AG04450 (cell line): ENCODE results near the gene FADS6. TPM values are rescaled to one million over a fixed set of nuclear protein-coding genes. Genes with fewer than 3 reads are reported as not detected.
"Not testable (repeated sequence)": the region's sequence is repeated elsewhere in the genome, so short reads cannot be mapped to it uniquely, and the experiment has no call there.

Source experiments
- CTCF ChIA-PET: fragments of 300-600, 350-600 bp; formaldehyde crosslinking; extraction: SDS; loops from one replicate; lab custom pipeline; 2022; ENCODE audit warnings: antibody characterized with exemption, inconsistent platforms; lab: Charles Lee
- POLR2A ChIA-PET: fragments of 350-600 bp; formaldehyde crosslinking; extraction: SDS; loops from one replicate; lab custom pipeline; 2021; ENCODE audit warnings: antibody characterized with exemption, inconsistent platforms; lab: Yijun Ruan, JAX
- DNase-seq: peaks from one replicate; pipeline ENCODE4 v3.0.0-alpha.2; 2011; ENCODE audit warnings: low read depth, low spot score
- H3K27ac ChIP-seq: one replicate; pipeline ENCODE4 v1.5.1; 2012; ENCODE audit warnings: low read depth, low read length, control low read depth
- H3K27me3 ChIP-seq: one replicate; pipeline ENCODE4 v1.6.0; 2012; ENCODE audit warnings: low read length; ENCODE audit not compliant: control insufficient read depth, insufficient read depth
- H3K4me3 ChIP-seq: 2 replicates; pipeline ENCODE4 v1.5.1; 2011; ENCODE audit warnings: mild to moderate bottlenecking, low read depth, low read length, control low read depth
- H3K9me3 ChIP-seq: 2 replicates; pipeline ENCODE4 v1.5.1; 2012; ENCODE audit warnings: low read length; ENCODE audit not compliant: control insufficient read depth, insufficient read depth
- polyA plus RNA-seq: library from polyadenylated mRNA; depleted of rRNA; stranded (reverse); fragments of >200 nt; gene quantifications from 2 replicates; pipeline ENCODE4 v1.2.3, GENCODE V29; 2011
- TF ChIP-seq, protein P1 (sequence below): IDR thresholded peaks from 2 replicates; pipeline ENCODE4 v1.5.1; 2011; ENCODE audit warnings: low read depth, low read length, control low read depth, inconsistent platforms

FADS6 gene
- polyA plus RNA-seq, 1 experiment = not detected

DNA sequence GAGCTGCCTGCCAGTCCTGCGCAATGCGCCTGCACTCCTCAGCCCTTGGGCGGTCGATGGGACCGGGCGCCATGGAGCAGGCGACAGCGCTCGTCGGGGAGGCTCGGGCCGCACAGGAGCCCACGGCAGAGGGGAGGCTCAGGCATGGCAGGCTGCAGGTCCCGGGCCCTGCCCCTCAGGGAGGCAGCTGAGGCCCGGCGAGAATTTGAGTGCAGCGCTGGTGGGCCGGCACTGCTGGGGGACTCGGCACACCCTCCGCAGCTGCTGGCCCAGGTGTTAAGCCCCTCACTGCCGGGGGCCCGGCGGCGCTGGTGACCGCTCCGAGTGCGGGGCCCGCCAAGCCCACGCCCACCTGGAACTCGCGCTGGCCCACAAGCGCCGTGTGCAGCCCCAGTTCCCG is 13.6 kb upstream of the FADS6 start:
- POLR2A ChIA-PET = no interaction called here
- CTCF ChIA-PET = no interaction called here
- Histone ChIP-seq H3K27ac (no peak overlapping the region), H3K27me3 (peaks cover 16% of the 10 kb centered on the region), H3K9me3 (no peaks in the 10 kb centered on the region), H3K4me3 (no peak overlapping the region)
- TF ChIP-seq, protein P1, sequence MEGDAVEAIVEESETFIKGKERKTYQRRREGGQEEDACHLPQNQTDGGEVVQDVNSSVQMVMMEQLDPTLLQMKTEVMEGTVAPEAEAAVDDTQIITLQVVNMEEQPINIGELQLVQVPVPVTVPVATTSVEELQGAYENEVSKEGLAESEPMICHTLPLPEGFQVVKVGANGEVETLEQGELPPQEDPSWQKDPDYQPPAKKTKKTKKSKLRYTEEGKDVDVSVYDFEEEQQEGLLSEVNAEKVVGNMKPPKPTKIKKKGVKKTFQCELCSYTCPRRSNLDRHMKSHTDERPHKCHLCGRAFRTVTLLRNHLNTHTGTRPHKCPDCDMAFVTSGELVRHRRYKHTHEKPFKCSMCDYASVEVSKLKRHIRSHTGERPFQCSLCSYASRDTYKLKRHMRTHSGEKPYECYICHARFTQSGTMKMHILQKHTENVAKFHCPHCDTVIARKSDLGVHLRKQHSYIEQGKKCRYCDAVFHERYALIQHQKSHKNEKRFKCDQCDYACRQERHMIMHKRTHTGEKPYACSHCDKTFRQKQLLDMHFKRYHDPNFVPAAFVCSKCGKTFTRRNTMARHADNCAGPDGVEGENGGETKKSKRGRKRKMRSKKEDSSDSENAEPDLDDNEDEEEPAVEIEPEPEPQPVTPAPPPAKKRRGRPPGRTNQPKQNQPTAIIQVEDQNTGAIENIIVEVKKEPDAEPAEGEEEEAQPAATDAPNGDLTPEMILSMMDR = no peak
- DNase-seq = no peak

DNA sequence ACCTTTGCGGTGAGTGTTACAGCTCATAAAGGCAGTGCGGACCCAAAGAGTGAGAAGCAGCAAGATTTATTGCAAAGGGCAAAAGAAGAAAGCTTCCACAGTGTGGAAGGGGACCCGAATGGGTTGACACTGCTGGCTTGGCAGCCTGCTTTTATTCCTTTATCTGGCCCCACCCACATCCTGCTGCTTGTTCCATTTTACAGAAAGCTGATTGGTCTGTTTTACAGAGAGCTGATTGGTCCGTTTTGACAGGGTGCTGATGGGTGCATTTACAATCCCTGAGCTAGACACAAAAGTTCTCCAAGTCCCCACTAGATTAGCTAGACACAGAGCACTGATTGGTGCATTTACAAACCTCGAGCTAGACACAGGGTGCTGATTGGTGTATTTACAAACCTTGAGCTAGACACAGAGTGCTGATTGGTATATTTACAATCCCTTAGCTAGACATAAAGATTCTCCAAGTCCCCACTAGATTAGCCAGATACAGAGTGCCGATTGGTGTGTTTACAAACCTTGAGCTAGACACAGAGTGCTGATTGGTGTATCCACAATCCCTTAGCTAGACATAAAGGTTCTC is 12.9 kb upstream of the FADS6 start:
- DNase-seq, H3K9me3 ChIP-seq, H3K4me3 ChIP-seq, H3K27ac ChIP-seq, POLR2A ChIA-PET: not testable (repeated sequence)
- CTCF ChIA-PET = interaction anchor here (0.6 kb wide), 2 partner anchors 53 to 114 kb away, joined by 3 to 5 read pairs; no protein-coding TSS in a partner anchor
- peaks cover 20% of the 10 kb centered on the region for H3K27me3 ChIP-seq

DNA sequence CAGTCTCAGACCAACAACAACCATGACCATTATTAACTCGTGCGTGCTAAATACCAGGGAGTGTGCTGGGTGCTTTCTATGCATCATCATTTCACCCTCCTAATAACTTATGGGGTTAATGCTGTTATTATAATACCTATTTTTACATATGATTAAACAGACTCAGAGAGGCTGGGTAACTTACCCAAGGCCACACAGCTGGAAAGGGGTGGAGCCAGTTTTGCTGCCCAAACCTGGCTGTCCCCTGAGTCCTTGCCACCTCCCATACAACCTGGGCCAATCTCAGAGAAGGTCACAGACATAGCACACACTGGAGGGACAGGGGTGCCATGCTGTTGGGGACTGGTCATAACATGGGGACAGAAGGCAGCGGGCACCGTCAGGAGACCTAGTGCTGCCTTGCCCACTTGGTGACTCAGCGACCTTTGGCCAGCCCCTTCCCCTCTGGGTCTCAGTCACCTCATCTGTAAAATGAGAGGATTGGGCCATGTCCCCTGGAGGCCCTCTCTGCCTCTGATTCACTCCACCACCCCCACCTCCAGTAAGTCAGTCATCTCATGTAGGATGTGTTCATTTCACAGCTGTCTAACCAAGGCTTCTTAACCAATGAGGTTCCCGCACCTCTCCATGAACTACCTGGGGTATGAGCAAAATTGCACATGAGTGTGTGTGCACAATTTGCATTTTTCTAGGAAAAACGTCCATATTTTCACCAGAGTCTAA is 11.4 kb upstream of the FADS6 start:
- no peak overlapping the region for H3K27ac ChIP-seq
- H3K4me3 ChIP-seq = no peak overlapping the region
- H3K27me3 ChIP-seq = peaks cover 25% of the 10 kb centered on the region
- DNase-seq = no peak
- POLR2A ChIA-PET = no interaction called here
- CTCF ChIA-PET = no interaction called here
- no peaks in the 10 kb centered on the region for H3K9me3 ChIP-seq
- TF ChIP-seq, protein P1 = no peak

DNA sequence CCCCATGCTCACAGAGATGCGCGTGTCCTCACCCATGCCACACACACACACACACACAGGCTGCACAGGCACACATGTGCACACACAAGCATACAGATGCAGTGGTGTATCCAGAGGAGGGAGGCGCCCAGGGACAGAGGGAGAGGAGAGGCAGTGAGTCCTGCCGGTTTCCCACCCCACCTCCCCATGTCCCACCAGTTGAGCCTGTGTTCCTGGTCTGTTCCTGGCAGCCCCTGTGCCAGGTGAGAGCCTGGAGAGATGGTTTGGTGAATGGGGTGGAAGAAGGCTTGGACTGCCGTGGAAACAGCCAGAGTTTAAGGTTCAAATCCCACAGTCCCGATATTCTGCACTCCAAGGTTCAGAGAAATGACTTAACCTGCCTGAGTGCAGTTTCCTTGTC is 10.2 kb upstream of the FADS6 start:
- POLR2A ChIA-PET = no interaction called here
- H3K27ac ChIP-seq = no peak overlapping the region
- TF ChIP-seq, protein P1 = no peak
- no peak for DNase-seq
- H3K9me3 ChIP-seq = no peaks in the 10 kb centered on the region
- no peak overlapping the region for H3K4me3 ChIP-seq
- CTCF ChIA-PET = no interaction called here
- H3K27me3 ChIP-seq = peaks cover 34% of the 10 kb centered on the region

DNA sequence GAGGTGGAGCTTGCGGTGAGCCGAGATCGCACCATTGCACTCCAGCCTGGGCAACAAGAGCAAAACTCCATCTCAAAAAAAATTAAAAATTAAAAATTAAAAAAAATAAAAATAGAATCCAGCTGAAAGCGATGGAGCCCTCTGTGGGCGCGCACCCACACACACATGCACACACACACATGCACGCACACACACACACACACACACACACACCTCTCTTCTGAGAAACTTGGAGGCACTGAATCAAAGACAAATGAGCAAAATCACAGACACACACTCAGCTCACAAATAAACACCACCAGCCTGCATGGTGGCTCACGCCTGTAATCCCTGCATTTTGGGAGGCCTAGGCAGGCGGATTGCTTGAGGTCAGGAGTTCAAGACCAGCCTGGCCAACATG is 9.6 kb upstream of the FADS6 start:
- ChIA-PET CTCF (no interaction called here), POLR2A (no interaction called here)
- TF ChIP-seq, protein P1 = no peak
- no peak overlapping the region for H3K4me3 ChIP-seq
- H3K9me3 ChIP-seq = no peaks in the 10 kb centered on the region
- no peak overlapping the region for H3K27ac ChIP-seq
- H3K27me3 ChIP-seq = peaks cover 37% of the 10 kb centered on the region
- no peak for DNase-seq
